Measurements from ENCODE around the gene EXOC3L4.

- TF ChIP-seq CTCF (IDR thresholded peaks at IDR 0.05), result no peak
- no peak for TF ChIP-seq POLR2A (IDR thresholded peaks at IDR 0.05)
Measured at GRCh38 chr14:103057028-103057371, 37.5 kb upstream of the EXOC3L4 start.

Data from uterus (tissue), 2 donors.